Thoracic aorta (tissue), 2 donors: ENCODE measurements around the gene SUGP2. TPM values are rescaled to one million over a fixed set of nuclear protein-coding genes. Genes with fewer than 3 reads are reported as not detected.

Source experiments
- ATAC-seq: fragments of 150-250 bp; one replicate; pipeline ENCODE4 v1.8.0; 2017; ENCODE audit warnings: low read depth; ENCODE audit not compliant: insufficient number of reproducible peaks, low FRiP score
- DNase-seq: peaks from one replicate; pipeline ENCODE4 v3.0.0-alpha.2; 2020; ENCODE audit warnings: low spot score
- H3K27ac ChIP-seq, 2 donors: fragments of 200-600 bp; sonication (generic); 1 replicate in 1 of 2; 2 replicates in 1 of 2; pipeline ENCODE4 v1.5.1; 2016; ENCODE audit warnings: mild to moderate bottlenecking in 2 of 2, moderate library complexity in 2 of 2
- H3K27me3 ChIP-seq: fragments of 200-600 bp; sonication (generic); replicated peaks from 2 replicates; pipeline ENCODE4 v1.6.0; 2016; ENCODE audit warnings: mild to moderate bottlenecking; ENCODE audit not compliant: insufficient read depth
- H3K36me3 ChIP-seq: fragments of 200-600 bp; sonication (generic); one replicate; pipeline ENCODE4 v1.5.1; 2016
- H3K4me1 ChIP-seq, 2 donors: fragments of 200-600 bp; sonication (generic); 1 replicate in 1 of 2; 2 replicates in 1 of 2; pipeline versions ENCODE4 v1.5.1 to v1.6.0; 2016; ENCODE audit warnings: low read depth in 2 of 2, mild to moderate bottlenecking in 1 of 2; ENCODE audit not compliant: control insufficient read depth in 1 of 2
- H3K4me3 ChIP-seq: fragments of 200-600 bp; sonication (generic); 2 replicates; pipeline ENCODE4 v1.5.1; 2016; ENCODE audit warnings: mild to moderate bottlenecking
- H3K9me3 ChIP-seq: fragments of 200-600 bp; sonication (generic); 2 replicates; pipeline ENCODE4 v1.5.1; 2016
- CTCF ChIP-seq: fragments of 200-600 bp; sonication (generic); IDR thresholded peaks from one replicate; pipeline ENCODE4 v1.5.1; 2019; ENCODE audit warnings: antibody characterized with exemption
- total RNA-seq, 2 donors: library from RNA; depleted of rRNA; stranded (reverse); fragments of >200 nt; gene quantifications; one replicate each; pipeline versions ENCODE4 v1.1.0 to v1.2.3, GENCODE V29; 2016

The SUGP2 gene
- total RNA-seq, 2 donors from 2014 or later, result 42.6 to 57.5 TPM

- Histone ChIP-seq H3K4me3 (no peak overlapping the region), H3K9me3 (no peaks in the 10 kb centered on the region), H3K27ac (no peak overlapping the region), H3K4me1 (no peaks in the 10 kb centered on the region), H3K27me3 (no peaks in the 10 kb centered on the region), H3K36me3 (peaks cover 59% of the 10 kb centered on the region)
- DNase-seq (no peak), ATAC-seq (no peak)
- TF ChIP-seq CTCF, result no peak
These were observed 27.1 kb downstream of the SUGP2 start for GRCh38 chr19:19006213-19006612.

DNA sequence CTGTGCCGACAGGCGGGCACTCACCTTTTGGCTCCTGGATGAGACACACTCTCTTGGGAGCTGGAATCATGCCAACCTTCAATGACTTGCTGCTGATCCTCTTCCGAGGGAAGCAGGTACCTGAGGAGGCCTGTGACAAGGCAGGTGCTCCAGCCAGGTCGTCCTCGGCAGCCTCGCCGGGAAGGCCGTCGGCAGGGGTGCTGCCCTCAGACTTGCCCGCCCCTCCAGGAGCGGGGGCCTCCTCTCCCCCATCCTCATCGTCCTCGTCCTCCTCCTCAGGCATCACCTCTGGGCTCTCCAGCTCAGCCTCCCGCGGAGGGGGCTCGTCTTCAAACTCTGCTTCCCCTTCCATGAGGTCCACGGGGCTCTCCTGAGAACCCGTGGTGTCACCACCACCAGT lies 29.2 kb downstream of the SUGP2 start:
- Histone ChIP-seq H3K9me3 (no peaks in the 10 kb centered on the region), H3K4me3 (no peak overlapping the region), H3K27ac (no peak overlapping the region), H3K4me1 (no peaks in the 10 kb centered on the region), H3K36me3 (peaks cover 43% of the 10 kb centered on the region), H3K27me3 (no peaks in the 10 kb centered on the region)
- no peak for TF ChIP-seq CTCF
- no peak for ATAC-seq
- no peak for DNase-seq

DNA sequence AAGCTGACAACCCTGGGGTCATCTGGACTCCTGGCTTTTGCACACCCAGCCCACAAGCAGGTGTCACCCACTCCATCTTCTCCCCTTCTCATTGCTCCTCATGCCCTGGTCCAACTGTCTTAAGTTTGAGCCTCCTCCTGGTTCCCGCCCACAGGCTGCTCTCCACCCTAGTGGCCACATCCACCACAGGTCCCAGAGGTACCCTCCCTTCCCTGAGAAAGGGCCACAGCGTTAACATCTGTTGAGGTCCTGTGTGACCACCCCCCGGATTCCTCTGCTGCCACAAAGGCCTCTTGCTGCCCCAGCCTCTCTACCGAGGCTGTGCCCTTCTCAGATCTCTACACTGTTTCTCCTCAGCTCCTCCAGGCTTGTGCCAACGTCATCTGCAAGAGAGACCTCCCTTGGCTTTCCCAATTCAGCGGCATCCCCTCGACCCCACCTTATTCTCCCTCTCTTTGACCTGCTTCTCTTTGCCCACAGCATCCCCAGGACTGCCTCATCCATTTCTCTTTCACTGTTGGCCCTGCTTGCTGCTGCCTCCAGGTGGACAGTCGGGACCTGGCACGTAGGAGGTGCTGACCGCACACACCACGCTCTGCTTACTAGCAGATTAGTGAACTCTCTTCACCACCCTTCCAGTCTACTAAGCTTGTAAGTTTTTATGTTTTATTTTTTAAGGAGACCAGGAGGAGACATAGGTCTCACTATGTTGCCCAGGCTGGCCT lies 33.3 kb downstream of the SUGP2 start:
- no peak for ATAC-seq
- Histone ChIP-seq H3K36me3 (peaks cover 25% of the 10 kb centered on the region), H3K27ac (no peak overlapping the region), H3K9me3 (no peaks in the 10 kb centered on the region), H3K4me1 (no peaks in the 10 kb centered on the region), H3K27me3 (no peaks in the 10 kb centered on the region), H3K4me3 (no peak overlapping the region)
- TF ChIP-seq CTCF, result no peak
- no peak for DNase-seq

DNA sequence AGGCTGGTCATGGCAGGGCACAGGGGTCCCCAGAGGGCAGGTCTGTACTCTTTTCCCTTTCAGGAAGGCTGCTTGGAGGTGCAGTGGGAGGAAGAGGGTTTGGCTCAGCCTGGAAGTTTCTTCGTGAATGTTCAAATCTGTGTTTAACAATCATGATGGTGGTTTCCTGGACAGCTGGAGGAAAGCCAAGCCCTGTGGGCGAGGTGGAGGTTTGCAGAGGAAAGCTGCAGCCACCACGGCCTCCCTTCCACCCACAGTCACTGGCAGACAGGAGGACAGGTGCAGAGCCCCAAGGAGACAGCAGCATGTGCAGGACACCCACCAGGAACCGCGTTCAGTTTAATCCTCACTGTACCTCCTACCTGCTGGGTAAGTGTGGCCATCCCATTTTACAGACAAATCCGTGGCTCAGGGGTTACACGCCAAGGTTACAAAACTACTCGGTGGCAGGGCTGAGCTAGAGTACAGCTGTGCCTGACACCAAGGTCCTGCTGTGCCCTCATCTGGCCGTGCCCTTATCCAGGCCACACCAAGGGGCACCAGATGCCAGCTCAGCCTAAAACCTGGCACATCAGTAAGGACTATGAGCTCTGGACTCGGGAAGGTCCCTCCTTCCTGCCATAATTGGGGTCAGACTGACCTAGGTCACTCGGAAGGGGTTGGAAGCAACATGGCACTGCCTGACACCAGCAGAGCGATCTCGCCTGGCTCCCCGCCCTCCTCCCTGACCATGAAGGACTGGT lies 34.1 kb downstream of the SUGP2 start:
- Histone ChIP-seq H3K36me3 (peaks cover 27% of the 10 kb centered on the region), H3K4me1 (no peaks in the 10 kb centered on the region), H3K27me3 (no peaks in the 10 kb centered on the region), H3K9me3 (no peaks in the 10 kb centered on the region), H3K27ac (no peak overlapping the region), H3K4me3 (no peak overlapping the region)
- ATAC-seq, result no peak
- no peak for TF ChIP-seq CTCF
- DNase-seq, result no peak

DNA sequence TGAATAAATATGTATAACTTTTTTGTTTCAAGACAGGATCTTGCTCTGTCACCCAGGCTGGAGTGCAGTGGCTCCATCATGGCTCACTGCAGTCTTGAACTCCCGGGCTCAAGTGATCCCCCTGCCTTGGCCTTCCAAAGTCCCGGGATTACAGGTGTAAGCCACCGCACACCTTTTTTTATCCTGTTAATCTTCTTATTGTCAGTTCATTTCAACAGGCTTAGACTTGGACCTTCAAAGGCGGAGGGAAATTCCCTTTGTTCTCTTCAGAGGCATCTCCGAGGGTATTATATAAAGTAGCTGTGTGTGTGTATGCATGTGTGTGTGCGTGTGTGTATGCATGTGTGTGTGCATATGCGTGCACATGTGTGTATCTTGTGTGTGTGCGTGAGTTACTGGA lies 35.0 kb downstream of the SUGP2 start:
- no peaks in the 10 kb centered on the region for H3K4me1 ChIP-seq
- TF ChIP-seq CTCF, result no peak
- no peaks in the 10 kb centered on the region for H3K27me3 ChIP-seq
- no peak overlapping the region for H3K4me3 ChIP-seq
- H3K36me3 ChIP-seq, result peaks cover 29% of the 10 kb centered on the region
- ATAC-seq, result no peak
- H3K9me3 ChIP-seq, result no peaks in the 10 kb centered on the region
- no peak overlapping the region for H3K27ac ChIP-seq
- no peak for DNase-seq
